GM18526 (cell line): Measurements from ENCODE around the gene LRRN2.

Experiments
- POLR2A ChIP-seq: IDR thresholded peaks from 3 replicates; pipeline ENCODE4 v1.6.1; 2011; ENCODE audit not compliant: insufficient read length; ENCODE audit errors: extremely low read depth

The LRRN2 gene

DNA sequence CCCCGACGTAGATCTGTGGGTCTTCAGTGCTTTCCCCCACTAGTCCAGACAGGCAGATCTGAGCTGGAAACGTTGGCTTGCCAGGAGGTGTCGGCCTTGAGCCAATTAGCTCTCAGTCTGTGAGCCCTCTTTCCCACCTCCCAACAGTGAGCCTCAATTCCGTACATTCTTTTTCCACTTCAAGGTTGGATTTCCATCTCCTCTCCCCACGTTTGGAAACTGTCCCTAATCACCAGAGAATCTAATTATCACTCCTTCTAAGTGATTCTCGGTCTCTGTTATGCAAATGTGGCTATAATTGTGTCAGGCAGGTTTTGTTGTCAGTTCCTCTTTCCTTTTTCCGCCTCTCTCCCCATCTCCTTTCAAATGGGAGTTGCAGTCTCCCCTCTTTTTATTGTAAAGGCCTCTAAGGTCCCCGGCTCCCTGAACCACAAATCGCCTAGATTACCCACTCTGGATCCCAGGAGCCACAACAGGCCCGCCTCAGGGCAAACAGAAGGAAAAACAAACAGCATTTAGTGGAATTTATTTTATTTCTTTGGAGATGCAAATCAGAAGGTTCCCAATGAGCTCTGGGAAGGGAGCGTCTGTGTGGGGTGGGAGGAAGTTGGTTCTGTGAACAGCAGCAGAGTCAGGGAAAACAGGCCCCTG is 29.4 kb upstream of the LRRN2 start:
- TF ChIP-seq POLR2A: no peak

DNA sequence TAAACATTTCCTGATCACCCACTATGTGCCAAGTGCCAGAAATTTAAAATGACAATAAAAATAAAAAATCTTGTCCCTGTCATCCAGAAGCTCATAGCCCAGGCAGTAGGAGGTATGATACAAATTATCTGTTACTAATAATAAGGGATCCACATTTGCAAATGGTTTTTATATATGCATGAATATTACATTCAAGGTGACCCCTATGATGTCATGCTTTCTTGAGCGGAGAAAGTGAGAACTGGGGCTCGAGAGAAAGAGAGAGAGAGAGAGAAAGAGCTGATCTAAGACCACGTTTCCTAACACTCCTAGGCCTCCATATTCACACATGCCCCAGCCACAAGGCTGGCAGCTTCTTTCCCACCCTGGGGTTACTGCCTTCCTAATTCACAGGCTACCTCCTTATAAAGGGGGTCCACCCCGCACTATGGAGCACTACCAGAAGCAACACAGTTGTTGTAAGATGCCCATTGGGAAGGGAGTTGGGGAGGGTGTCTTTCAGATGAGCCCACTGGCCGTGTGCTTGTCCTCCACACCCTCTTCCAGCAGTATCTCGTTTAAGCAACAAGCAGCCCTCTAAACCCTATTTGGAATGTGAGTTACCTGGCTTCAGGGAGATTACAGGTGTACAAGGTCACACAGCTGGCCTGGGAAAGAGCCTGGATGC is 28.8 kb upstream of the LRRN2 start:
- no peak for TF ChIP-seq POLR2A

DNA sequence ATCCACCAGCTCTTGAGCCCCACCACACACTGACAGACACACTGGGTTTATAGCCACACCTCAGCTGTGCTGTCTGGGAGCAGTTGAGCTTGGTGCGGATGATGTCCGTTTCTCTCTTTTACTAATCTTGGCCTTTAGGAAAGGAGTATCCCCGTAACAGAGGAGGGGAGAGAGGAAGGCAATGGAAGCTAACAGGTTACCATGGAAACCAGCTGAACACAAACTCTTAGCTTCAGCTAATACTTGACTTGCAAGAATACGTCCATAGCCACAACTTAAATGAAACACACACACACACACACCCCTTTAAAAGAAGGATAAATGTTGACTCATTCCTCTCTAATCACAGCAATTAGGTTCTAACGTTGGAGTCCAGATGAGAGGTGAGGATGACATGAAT is 28.0 kb upstream of the LRRN2 start:
- TF ChIP-seq POLR2A: no peak

DNA sequence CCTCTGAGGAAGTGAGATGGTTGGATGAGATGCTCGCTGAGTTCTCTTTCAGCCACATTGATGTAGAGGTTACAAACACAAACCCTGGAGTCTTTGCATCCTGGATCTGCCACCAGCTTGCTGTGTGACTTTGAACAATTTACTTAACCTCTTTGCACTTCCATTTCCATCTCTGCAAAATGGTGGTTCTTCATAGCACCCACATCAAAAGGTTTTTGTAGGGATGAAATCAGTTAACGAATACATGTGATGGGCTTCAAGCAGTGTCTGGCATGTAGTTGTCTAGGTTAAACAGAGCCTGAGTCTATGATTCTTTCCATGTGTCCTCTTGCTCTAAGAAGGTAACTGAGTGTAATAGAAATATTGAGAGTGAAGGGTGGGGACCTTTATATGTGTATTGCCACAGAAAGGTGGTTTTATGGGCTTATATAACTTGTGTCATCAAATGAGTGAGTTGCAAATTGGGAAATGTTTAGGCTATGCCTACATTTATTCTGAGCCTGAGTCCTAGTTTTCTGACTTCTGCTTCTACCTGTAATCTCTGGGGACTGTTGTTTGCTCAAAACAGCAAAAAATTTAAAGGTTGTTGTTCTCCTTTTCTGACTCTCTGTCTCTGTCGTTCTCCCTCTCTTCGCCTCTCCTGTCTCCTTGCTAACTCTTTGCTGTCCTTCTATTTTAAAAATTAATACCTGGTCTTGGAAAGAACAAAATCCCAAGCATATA is 27.3 kb upstream of the LRRN2 start:
- TF ChIP-seq POLR2A: no peak

DNA sequence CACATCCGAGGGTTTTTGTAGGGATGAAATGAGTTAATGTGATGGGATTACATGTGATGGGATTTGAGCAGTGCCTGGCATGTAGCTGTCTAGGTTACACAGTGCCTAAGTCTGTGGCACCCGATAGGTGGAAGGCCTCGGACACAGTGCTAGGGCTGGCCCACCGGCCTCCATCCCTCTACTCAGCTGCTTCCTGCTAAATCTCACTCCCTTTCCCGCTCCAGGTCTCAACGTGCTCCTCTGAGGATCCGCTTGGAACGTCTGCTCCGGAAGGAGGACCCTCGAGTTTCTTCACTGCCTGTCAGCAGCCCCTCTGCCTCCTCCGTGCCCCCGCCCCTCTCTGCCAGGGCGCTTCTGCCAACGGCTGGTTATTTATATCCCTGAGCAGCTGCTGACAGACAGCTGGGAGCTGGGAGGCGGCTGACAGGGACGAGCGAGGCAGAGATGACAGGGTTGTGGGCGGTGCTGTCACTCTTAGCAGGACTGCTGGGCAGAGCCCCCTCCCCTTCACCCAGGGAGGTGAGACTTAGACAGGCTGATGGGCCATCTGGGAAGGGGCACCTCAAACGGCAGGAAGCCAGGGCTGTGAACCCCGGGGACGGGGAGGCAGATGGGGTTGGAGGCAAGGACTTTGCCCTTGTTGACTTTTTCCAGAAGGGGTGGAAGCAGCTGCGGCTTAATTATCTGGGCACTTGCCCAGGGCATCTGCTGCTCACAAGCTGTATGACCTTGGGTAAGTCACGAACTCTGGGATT is 26.6 kb upstream of the LRRN2 start:
- TF ChIP-seq POLR2A: no peak

DNA sequence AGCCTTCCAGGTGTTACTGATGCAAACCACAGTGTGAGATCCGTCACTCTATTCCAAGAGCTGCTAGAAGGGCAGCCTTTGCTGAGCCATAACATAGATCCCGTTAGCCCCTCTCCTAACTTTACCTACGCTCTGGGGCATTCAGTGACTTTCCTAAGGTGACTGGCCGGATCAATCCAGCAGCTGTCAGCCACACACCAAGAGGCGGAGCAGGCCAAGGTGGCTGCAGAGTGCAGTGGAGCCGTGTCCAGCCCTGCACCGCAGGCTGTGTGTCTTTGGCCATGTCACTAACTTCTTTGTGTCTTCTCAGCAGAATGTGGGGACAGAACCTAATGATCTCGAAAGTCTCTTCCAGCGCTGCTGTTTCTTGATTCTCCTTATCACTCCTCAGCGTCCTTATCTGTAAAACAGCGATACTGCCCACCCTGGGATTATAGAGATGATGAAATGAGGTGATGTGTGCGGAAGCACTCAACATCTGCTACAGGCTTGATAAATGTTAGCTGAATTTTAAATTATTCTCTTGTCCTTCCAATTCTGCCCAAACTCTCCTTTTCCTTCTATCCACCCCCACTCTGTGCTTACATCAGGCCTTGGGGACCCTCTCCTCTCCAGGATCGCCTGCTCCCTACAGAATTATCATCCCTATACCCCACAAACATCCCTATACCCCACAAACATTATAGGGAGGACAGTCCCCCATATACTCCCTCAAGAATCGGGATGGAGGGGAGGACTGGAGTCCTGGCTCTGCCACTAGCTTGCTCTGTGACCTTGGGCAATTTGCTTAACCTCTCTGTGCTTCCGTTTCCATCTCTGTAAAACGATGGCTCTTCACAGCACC is 25.8 kb upstream of the LRRN2 start:
- TF ChIP-seq POLR2A: no peak

DNA sequence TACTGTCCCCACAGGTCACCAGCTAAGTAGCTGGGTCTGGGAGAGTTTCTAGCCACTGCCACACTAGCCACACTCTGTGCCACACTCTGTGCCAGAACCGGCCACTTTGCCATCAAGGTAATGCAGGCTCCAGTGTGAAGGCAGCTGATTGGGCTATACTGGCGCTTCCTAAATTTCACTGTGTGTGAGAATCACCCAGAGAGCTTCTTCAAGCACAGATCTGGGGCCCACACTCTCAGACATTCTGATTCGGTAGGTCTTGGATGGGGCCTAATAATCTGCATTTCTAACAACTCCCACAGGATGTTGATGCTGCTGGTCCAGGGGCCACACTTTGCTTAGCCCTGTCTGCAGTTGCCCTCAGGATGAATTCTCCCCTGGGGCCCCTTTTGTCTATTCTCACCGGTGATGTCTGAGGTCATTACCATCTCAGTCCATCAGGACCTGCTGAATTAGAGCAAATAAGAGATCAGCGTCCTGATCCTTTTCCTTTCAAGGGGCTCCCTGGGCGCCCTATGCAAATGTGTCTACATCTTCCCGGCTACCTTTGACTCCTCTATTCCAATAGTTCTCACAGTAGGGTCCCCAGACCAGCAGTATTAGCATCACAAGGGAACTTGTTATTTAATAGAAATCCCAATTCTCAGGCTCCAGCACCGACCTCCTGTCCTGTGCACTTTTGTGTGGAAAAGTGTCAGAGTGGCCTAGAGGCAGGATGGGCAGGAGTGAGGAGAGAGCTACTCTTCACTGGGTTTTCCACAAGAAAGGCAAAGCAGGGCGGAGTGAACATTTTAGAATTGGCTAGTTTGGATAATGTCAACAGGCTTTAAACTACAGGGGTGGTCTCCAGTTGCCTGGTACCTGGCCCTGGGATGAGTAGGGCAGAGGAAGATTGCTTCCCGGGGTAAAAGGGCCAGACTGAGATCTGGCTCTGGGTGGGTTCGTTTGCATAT is 24.7 kb upstream of the LRRN2 start:
- TF ChIP-seq POLR2A: no peak

DNA sequence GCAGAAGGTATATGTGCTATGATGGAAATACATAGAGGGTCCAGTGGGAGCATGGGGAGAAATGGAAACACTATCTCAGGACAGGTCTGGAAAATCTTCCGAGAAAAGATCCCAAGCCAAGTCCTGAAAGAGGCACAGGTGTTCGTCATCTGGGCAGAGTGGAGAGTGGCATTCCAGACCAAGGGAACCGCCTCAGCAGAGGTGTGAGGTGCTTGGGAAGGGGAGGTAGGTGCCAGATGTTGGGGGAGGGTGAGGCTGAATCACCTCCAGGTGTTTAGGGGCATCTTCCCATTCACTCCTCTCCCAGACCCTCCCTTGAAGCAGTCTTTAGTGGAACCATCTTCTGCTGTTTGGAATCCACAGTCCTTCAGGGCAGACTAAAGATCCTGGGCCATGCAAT is 23.5 kb upstream of the LRRN2 start:
- no peak for TF ChIP-seq POLR2A

DNA sequence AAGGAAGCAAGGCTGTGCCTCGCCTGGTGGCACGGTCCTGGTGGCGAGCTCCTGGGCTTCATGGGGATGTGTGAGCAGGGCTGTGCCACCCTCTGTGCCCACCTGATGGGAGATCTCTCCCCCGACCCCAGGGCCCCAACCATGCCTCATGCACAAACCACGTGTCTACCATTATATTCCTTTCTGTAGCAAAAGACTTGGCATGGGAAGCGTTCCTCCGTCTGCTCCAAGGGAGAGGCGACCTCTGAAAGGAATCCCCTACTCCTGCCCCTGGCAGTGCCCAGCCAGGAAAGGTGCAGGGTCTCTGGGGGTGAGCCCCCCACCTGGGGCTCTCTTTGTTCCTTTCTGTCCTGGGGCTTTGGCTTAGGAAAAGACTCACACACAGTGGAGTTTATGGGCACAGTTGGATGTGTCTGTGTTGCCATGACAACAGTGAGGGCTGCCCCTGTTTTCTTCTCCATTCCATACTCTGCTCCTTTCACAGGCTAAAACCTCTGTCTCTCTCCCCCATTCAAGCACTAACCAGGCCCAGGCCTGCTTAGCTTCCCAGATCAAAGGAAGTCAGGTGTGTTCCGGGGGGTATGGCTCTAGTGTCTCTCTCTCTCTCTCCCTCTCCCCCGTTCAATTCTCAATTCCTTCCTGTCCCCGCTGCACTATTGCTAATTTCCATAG is 21.4 kb upstream of the LRRN2 start:
- no peak for TF ChIP-seq POLR2A

DNA sequence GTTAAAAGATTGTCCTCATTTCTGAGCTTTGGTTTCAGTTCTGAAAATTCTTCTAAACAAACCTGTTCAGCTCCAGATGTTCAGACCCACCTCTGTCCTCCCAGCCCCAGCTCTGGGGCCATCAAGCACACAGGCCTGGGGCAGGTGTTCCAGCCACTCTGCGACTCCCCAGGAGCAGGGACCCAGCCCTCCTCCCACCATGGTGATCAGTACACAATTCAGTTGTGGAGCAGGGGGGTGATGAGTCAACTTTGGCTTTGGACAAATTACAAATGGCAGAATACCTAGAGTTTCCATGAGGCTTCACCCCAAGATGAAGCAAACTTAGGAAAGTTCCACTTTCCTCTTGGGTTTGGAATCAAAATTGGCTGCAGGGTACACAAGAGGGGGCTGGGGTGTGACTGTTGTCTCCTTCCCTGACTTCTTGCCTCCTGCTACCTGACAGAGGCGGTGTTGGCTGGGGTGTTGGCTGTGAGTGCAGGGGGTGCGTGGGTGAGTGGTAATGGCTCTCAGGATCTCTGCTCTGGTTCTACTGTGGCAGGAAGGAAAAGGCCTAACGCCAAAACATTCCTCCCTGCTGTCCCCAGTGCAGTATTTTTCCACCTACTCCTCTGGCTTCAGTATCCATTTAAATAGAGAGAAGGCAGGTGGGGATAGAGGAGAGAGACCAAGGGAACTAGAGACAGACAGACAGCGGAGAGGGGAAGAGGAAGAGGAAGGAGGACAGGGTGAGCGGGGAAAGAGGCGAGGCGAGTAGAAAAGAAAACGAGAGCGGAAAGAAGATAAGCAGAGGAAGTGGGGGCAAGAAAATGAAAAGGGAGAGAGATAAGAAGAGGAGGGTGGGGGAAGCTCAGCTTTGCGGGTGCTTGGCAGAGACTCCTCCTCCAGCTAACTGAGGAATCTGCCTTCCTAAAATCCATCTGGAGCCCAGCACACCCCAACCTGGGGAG is 20.6 kb upstream of the LRRN2 start:
- TF ChIP-seq POLR2A: no peak

DNA sequence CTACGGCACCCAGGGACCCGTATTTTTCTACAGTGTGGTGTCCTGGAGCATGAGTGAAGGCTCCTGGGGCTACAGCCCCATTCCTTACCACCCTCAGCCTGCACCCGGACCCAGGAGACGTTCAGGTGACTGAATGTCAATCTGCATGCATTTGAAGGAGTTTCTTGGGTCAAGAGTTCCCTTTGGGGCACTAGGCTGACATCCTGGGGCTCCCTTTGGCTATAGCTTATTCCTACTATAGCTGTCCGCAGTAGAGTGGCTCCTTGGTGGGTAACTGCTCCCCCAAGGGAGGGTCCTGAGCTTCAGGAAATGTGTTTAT is 19.9 kb upstream of the LRRN2 start:
- TF ChIP-seq POLR2A: no peak

DNA sequence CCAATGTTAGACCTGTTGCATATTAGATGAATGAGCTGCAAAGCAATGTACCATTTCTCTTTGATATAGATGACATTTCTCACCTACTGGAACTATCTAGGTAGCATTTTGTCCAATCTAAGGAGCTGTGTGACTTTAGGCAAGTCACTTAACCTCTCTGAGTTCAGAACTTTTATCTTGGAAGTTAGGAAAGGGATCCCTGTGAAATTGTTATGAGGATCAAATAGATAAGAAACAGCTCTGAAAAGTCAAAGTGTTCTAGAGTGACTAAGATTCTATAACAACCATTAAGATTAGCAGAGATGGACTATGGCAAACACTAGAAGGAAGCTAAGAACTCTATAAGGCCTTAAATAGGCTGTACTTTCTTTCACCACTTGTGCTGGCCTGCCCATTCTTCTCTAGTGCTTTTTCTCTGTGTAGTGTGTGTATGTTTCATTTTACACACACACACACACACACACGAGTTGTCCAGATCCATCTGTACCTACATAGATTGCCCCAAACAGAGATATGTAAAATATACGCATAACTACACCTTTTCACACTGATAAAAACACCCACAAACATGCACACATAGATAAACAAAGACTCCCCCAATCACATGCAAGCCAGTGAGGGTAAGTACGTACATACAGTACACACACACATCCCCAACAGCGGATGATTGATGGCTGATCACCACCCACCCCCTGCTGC is 19.4 kb upstream of the LRRN2 start:
- no peak for TF ChIP-seq POLR2A
